Stimulated activated CD4-positive, alpha-beta T cell treated with anti-CD3 and anti-CD28 coated beads, TNF-alpha, amount 100 ng/mL, for 1 hour (primary cell): ENCODE data around the gene GMDS.

Experiments used
- DNase-seq, 3 donors: peaks; one replicate each; pipeline ENCODE4 v3.0.0-alpha.2; 2020; ENCODE audit warnings: low read depth in 3 of 3, low spot score in 1 of 3

The GMDS gene

DNA sequence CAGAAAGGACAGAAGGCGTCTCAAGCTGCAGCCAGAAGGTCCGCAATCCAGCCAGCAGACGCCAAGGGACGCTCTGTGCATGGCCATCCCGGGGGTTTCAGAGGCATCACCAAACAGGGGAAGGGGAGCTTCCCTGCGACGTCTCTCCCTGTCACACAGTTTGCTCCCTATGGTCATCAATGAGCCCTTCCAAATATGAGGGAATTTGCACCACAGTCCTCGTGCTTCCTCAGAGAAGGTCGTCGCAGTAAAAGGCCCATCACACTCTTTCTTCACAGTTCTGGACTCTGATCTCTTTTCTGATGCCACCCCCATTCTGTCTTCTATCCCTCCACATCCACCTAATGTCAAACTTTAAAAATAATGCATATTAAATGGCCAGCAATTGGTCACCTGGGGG is 645.9 kb downstream of the GMDS start:
- no peak for DNase-seq

DNA sequence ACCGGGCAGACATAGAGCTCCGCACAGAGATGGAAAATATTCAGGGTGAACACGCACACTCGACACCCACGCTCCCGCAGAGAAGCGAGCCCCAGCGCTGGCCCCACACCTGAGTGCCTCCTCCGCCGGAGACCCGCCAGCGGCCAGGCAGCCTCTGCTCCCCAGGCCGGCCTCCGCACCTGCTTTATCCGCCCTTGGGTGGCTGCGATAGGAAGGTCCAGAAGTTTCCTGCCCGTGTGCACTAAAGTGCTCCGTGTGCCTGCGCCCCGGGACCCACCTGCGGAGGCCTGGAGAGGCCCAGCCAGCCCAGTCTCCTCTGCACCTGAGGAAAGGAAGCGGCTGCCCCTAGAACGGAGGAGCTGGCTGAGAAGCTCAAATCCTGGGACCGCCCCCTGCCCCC is 646.5 kb downstream of the GMDS start:
- no peak for DNase-seq

GRCh38 chr6:1598433-1598832 is 647.0 kb downstream of the GMDS start:
- no peak for DNase-seq

DNA sequence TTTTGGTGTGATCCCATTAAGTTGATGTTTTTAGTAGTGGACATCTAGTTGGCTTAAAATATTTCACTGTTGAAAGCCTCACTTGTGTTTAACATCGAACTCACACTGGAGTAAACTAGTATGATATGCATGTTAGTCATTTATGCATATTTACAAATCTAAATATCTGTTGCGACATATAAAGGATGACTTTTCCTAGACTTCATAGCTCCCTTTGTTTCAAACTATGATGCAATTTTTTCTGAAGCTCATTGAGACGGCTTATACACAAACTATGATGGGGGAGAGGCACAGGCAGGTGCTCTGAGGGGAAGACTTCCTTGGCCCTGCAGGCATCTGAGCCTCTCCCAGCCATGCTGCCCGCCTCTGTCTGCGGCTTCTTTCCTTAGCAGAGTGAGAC is 647.5 kb downstream of the GMDS start:
- DNase-seq: no peak

- DNase-seq: no peak
Observed at GRCh38 chr6:1597121-1597744, 648.2 kb downstream of the GMDS start.

GRCh38 chr6:1596088-1596852 is 649.1 kb downstream of the GMDS start:
- DNase-seq: peak; percentile 11 to 54 (median 50)

DNA sequence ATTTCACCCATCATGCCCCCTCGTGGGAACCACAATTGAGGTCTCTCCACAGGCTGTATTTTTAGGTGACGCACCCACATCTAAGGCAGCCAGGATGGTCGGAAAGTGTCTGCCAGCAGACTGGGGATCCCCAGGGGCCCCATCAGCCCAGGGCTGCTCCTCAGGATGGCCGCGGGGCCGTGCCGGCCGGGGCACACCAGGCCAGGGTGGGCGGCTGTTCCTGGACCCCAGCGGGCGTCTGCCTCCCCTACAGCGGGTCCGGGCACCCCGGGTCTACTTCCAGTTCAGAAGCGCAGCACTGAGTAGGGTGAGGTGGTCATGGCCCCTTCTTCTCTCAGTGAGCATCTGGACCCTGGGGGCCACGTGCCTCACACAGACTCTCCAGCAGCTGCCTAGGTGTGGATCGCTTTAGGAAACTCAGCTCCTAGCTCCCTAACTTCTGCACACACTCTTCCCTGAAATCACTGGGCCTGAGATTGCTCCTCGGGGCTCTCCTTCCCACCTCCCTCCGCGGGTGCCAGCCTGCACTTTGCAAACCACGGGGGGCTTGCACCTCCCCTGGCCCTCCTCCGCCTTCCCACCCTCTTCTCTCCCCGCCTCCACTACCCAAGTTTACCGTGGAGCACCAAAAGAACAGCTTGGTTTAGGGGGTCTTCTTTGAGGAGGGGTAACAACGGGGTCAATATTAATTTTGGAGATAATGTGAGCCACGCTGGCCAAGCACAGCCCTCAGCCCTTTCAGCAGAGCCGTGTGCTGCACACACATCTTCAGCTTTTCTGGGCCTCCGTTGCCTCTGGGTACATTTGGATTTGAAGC is 649.9 kb downstream of the GMDS start:
- DNase-seq: no peak

- no peak for DNase-seq
Observed at GRCh38 chr6:1594445-1595200, 650.8 kb downstream of the GMDS start.

GRCh38 chr6:1593958-1594314 is 651.5 kb downstream of the GMDS start:
- DNase-seq: no peak

DNA sequence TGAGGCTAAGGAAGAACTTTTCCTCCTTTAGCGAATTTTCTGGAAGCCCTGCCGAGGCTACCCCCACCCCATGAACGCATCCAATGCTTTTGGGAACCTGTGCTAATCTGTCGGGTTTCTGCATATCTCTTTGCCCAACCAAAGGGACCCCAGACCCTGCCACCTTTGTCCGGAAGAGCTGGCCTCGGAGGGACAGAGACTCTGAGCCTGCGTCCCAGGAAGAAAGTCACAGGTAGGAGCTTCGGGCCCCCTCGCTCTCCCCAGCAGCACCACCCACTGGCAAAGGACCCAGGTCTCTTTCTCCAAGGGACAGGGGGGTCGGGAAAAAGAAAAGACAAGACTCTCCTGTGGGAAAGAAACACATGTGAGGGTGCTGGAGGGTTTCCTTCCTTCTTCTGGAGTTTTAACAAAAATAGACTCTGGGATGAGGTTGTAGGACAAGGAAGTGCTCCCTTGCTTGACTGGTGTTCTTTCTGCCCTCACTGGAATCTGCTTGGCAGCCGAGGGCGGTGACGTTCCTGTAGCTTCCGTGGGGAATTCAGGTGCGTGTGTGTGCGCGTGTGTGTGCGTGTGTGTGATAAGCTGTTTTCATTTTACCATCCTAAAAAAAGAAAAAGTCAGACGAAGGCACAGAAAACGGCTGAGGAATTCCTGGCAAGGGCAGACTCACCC is 652.0 kb downstream of the GMDS start:
- DNase-seq: no peak

- DNase-seq: no peak
Observed at GRCh38 chr6:1592852-1593251, 652.6 kb downstream of the GMDS start.

GRCh38 chr6:1591926-1592325 is 653.5 kb downstream of the GMDS start:
- no peak for DNase-seq

GRCh38 chr6:1591243-1591642 is 654.2 kb downstream of the GMDS start:
- no peak for DNase-seq

DNA sequence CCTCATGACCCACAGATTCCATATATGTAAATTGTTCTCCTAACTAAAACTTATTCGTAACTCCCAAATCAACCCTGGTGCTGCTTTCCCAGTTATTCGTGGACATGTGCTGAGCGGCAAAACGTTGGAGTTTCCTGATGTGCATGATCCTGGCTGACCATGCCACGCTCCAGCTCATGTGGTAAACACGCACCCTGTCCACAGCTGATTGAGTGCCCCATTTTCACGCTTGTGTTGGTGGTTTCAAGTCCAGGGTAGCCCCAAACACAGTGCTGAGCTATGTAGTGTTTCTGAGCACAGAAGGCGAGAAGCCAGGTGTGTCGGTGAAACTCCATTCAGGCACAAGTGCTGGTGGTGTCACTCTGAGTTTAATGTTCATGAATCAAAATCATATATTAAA is 654.8 kb downstream of the GMDS start:
- no peak for DNase-seq

GRCh38 chr6:1589208-1589607 is 656.2 kb downstream of the GMDS start:
- no peak for DNase-seq

DNA sequence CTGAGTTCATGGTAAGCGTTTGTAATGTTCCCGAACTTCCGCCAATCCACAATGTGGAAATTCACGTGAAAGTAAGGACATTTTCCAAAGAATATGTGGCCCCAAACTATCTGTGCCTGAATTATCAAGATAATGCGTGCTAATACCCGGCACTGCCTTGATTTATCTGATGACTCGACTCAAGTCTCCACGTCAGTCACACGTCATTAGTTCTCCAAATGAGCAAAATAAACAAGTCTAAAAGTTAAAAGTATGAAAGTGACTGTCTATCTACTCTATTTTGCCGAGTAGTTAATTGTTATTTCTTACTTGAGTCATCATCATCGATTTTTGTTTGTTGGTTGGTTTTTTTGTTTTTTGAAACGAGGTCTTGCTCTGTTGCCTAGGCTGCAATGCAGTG is 657.4 kb downstream of the GMDS start:
- no peak for DNase-seq

GRCh38 chr6:1587546-1587945 is 657.9 kb downstream of the GMDS start:
- DNase-seq: no peak

- DNase-seq: no peak
Observed at GRCh38 chr6:1586861-1587450, 658.4 kb downstream of the GMDS start.

DNA sequence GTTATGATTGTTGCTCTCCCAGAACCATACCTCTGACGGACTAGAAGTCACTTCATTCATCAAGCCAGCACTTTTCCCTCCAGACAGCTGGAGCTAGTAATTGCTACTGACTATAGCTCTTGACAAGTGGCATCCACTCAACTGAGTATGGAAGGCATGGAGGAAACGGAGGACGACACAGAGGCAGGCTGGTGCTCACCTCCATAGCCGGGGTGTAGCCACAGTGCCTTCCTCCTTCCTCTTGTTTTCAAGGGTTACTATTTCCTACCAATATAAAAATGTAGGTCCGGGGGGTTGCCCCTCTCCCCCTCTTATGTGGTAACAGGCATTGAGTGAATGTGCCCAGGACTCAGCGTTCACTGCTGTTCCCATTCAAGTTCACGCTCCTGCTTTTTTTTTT is 659.1 kb downstream of the GMDS start:
- DNase-seq: no peak

DNA sequence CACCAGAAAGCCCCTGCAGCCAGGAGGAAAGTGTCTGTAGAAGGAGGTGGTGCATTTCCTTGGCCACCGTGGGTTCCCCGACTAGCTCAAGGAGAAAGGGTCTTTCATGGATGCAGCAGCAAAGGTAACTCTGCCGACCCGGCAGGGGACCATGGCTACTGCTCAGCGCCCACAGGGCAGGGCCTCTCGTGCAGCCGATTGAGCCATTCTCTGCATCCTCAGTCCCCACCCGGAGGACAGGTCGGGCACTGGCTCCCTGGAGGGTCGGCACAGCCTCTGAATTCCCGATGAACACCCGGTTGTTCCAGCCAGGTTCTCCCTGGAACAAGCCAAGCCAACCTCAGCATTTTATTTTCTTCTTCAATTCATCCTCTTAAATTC is 659.7 kb downstream of the GMDS start:
- no peak for DNase-seq
